Body of pancreas (tissue), 4 donors: ENCODE data around the gene CDC37.

Source experiments
- CTCF ChIP-seq, 7 experiments: fragments of 450-650 bp in 4 of 7; fragments of 200-600 bp in 3 of 7; sonication (generic) in 3 of 7; IDR thresholded peaks; one replicate each; pipeline ENCODE4 v1.5.1; 2016 to 2019; ENCODE audit warnings: antibody characterized with exemption in 7 of 7
- POLR2A ChIP-seq, 3 donors: fragments of 450-650 bp; IDR thresholded peaks; one replicate each; pipeline ENCODE4 v1.6.1; 2016; ENCODE audit warnings: antibody characterized with exemption in 3 of 3, mild to moderate bottlenecking in 2 of 3

DNA sequence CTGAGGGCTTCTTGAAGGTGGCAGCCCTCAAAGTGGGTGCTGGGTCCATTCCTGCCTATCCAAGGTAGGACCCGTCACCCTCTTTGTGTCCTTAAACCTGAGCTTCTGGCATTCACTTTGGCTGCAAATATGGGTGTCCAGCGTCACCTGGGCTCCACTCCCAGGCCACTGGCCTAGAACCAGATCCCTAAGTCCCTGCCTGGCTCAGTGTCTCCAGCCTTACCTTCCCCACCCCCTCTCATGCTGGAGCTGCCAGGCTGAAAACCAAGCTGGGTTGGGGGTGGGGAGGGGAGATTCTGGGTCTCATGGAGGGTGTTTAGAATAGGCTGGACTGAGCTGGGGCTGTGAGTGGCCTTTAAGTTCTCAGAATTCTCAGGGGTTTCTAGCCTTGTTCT lies 29.4 kb upstream of the CDC37 start:
- TF ChIP-seq CTCF (IDR thresholded peaks at IDR 0.05), result no peak
- no peak for TF ChIP-seq POLR2A (IDR thresholded peaks at IDR 0.05)
